Measurements from ENCODE around the gene AGPAT3. TPM values are rescaled to one million over a fixed set of nuclear protein-coding genes. Genes with fewer than 3 reads are reported as not detected.

The AGPAT3 gene
- total and polyA plus RNA-seq, 5 donors from 2014 or later, result 13.3 to 67.8 (median 18.1) TPM

DNA sequence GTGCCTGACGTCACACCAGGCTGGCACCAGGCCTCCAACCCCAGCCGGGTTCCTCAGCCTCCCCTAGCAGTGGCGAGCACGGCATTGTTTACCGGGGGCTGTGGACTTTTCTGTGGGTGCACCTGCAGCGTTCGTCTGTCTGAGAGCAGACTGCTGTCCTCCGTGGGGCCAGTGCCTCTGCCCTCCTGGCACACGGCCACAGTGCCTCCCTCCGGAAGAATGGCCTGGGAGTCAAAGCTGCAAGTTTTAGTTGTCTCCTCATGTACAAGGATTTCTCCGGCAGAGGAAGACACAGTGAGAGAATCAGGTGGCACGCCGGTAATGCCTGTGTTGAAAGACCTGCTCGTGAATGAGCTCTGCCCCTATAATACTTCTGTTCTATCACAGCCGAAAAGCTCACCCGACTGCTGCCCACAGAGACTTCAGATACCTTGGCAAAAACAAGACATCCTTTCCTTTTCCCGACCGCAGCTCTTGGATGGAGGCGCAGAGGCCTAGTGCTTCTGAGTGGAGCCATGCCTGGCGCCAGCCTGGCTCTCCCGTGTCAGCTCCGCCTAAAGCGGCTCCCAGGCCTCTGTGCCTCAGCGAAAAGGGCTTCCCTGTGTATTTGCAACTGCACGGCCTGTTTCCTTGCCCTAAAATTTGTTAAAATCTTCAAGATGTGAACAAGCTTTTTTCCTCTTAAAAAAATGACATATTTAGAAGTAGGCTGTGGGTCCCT is 71.4 kb downstream of the AGPAT3 start:
- ATAC-seq (ENCODE audit: low read depth in 2 of 2) (no peak), DNase-seq (no peak)
- peaks cover 2 to 31% (median 21%) of the 10 kb centered on the region in 4 donors for H3K4me1 Mint-ChIP-seq
- H3K9me3 ChIP-seq (ENCODE audit: control insufficient read depth in 2 of 2, low read length in 2 of 2), result no peaks in the 10 kb centered on the region
- no peaks in the 10 kb centered on the region for H3K27me3 ChIP-seq (ENCODE audit: control insufficient read depth, insufficient read depth, low read length)
- no peak overlapping the region for H3K27ac ChIP-seq (ENCODE audit: insufficient read depth, low read length, poor library complexity, severe bottlenecking)
- H3K4me1 ChIP-seq (ENCODE audit: control insufficient read depth, insufficient read depth, low read length, poor library complexity, severe bottlenecking), result peaks cover 13% of the 10 kb centered on the region
- H3K36me3 ChIP-seq (ENCODE audit: control insufficient read depth, insufficient read depth, low read length), result peaks cover 5% of the 10 kb centered on the region
- H3K4me3 Mint-ChIP-seq, result peak overlapping the region in 1 of 4 donors; percentile 63
- H3K9me3 Mint-ChIP-seq, result no peaks in the 10 kb centered on the region
- no peak overlapping the region for H3K4me3 ChIP-seq (ENCODE audit: low read depth, low read length)
- peak overlapping the region in 1 of 3 donors; percentile 32 for H3K27ac Mint-ChIP-seq
- no peaks in the 10 kb centered on the region for H3K27me3 Mint-ChIP-seq
- H3K36me3 Mint-ChIP-seq, result peaks cover 19% of the 10 kb centered on the region

DNA sequence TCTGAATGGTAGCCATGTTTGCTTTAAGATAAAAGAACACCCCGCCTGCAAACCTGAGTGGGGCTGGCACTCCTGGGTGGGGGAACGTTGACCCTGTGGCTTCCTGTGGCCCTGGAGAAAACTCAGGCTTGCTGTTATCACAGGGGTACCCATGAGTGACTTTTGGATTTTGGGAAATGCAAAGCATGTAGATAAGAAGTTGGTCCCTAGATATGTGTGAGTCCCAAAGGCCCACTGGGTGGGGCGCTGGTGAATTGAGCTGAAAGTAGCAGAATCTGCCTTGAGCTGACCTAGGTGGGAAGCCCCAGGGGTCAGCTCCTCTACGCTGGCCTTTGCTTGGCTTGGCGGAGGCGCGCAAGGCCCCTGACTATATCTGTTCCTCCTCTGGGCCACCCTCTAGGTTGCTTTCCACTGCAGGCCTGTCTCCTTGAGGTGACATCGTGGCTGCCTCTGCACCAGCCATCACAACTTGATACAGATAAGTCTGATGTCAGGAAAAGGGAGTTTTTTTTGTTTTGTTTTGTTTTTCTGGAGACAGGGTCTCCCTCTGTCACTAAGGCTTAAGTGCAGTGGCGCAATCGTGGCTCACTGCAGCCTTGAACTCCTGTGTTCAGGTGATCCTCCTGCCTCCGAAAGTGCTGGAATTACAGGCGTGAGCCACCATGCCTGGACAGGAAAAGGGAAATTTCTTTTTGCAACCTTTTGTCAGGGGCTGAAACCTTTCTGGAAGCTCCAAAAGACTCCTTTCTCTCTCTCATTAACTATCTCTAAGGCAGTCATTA is 72.2 kb downstream of the AGPAT3 start:
- no peak overlapping the region for H3K27ac Mint-ChIP-seq
- H3K9me3 Mint-ChIP-seq, result no peaks in the 10 kb centered on the region
- H3K4me3 Mint-ChIP-seq, result peak overlapping the region in 3 of 4 donors; percentile 64 to 89 (median 76)

DNA sequence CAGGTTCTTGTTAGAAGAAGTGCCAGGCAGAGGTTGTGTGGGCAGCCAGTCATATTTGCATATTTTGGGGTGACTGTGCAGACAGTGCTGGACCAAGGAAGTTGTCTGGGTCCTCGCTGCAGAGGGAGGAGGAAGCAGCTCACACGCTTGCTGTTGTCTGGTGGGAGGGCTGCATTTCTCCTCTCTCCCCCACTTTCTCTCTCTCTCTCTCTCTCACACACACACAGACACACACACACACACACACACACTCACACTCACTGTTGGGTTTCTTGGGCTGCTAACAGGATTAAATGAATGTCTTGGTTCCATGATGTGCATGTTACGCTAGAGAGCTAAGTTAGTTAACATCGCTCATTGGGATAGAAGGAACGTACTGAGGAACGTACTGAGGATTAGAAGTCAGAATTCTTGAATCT is 72.9 kb downstream of the AGPAT3 start:
- no peaks in the 10 kb centered on the region for H3K9me3 ChIP-seq (ENCODE audit: control insufficient read depth in 2 of 2, low read length in 2 of 2)
- no peaks in the 10 kb centered on the region for H3K9me3 Mint-ChIP-seq
- no peak for ATAC-seq (ENCODE audit: low read depth in 2 of 2)
- H3K4me3 Mint-ChIP-seq, result peak overlapping the region in 3 of 4 donors; percentile 64 to 94 (median 89)
- no peak overlapping the region for H3K4me3 ChIP-seq (ENCODE audit: low read depth, low read length)
- H3K27me3 Mint-ChIP-seq, result no peaks in the 10 kb centered on the region
- peaks cover 8% of the 10 kb centered on the region for H3K36me3 Mint-ChIP-seq
- DNase-seq, result peak in 1 of 3 donors; percentile 36
- peak overlapping the region; percentile 42 to 88 (median 85) for H3K27ac Mint-ChIP-seq
- peaks cover 5% of the 10 kb centered on the region for H3K36me3 ChIP-seq (ENCODE audit: control insufficient read depth, insufficient read depth, low read length)
- no peak overlapping the region for H3K27ac ChIP-seq (ENCODE audit: insufficient read depth, low read length, poor library complexity, severe bottlenecking)
- H3K4me1 Mint-ChIP-seq, result peaks cover 0 to 24% (median 17%) of the 10 kb centered on the region in 4 donors
- H3K27me3 ChIP-seq (ENCODE audit: control insufficient read depth, insufficient read depth, low read length), result no peaks in the 10 kb centered on the region
- peaks cover 13% of the 10 kb centered on the region for H3K4me1 ChIP-seq (ENCODE audit: control insufficient read depth, insufficient read depth, low read length, poor library complexity, severe bottlenecking)

More for the DNA sequence above, 72.2 kb downstream of the AGPAT3 start:
- Histone ChIP-seq H3K27ac (ENCODE audit: insufficient read depth, low read length, poor library complexity, severe bottlenecking) (no peak overlapping the region), H3K36me3 (ENCODE audit: control insufficient read depth, insufficient read depth, low read length) (peaks cover 5% of the 10 kb centered on the region), H3K4me1 (ENCODE audit: control insufficient read depth, insufficient read depth, low read length, poor library complexity, severe bottlenecking) (peaks cover 13% of the 10 kb centered on the region), H3K9me3 (ENCODE audit: control insufficient read depth in 2 of 2, low read length in 2 of 2) (no peaks in the 10 kb centered on the region), H3K27me3 (ENCODE audit: control insufficient read depth, insufficient read depth, low read length) (no peaks in the 10 kb centered on the region), H3K4me3 (ENCODE audit: low read depth, low read length) (no peak overlapping the region)
- Mint-ChIP-seq H3K27me3 (no peaks in the 10 kb centered on the region), H3K4me1 (peaks cover 0 to 24% (median 18%) of the 10 kb centered on the region in 4 donors), H3K36me3 (peaks cover 10% of the 10 kb centered on the region)
- DNase-seq (no peak), ATAC-seq (ENCODE audit: low read depth in 2 of 2) (no peak)

DNA sequence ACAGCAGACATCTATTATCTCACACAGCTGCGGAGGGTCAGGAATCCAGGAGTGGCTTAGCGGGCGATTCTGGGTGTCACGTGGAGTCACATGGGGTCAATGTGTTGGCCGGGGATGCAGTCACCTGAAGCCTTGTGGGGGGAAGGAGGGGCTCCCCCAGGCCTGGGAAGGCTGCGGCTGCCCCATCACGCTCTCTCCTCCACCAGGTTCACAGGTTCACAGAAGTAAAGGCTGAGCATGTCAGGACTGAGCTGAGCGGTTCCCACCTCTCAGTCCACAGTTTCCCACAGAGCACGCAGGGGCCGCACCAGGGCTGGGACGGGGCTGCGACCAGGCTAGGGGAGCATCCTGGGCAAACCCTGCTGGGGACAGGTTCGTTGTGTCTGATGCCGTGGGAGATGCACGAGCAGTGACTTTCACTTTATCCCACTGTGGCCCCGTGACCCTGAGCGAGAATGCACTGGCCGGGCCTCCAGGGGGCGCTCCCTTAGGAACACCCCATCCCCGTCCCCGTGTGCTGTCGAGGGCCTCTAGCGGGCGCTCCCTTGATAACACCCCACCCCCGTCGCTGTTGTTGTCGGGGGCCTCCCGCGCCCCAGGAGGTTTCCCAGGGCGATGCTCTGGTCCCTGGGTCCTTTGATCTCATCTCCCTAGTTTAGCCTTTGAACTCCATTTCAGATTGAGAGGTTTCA is 73.9 kb downstream of the AGPAT3 start:
- H3K27ac Mint-ChIP-seq, result peak overlapping the region; percentile 66 to 93 (median 88)

DNA sequence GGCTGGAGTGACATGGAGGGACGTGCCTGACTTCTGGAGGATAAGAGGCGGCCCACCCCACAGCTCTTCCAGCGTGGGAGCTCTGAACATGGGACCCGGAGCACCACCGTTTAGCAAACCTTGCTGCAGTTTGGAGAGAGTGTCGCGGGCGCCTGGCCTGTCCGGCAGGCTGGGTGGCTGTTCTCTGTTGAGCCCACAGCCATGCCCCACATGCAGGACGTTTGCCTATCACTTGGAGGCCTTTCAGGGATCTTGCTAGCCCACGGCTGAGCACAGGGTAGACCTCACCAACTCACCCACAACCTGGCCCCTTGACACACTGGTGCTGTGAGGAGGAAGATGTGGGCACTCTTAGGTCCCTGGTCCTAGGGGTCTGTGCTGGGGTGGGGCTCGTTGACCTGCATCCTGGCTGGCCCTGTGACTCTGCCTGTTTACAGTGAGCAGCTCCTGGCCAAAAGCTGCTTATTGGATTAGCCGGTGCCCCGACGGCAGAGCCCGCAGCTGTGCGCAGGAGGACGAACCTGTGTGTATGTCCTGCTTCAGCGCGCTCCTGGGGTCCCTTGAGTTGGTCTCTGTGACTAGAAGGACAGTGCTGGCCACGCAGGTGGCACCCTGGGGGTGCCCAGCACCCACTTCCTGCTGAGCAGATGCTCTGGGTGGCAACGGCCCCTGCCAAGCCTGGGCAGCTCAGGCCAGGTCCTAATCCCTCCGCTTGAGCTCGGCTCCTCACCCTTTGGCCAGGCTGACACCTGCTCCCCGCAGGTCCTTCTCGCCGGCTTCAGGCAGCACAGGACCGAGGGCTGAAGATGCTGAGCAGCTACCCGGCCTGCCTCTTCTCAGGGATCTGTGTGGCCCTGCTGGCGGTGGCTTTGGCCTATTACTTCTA is 74.7 kb downstream of the AGPAT3 start:
- Histone ChIP-seq H3K27ac (ENCODE audit: insufficient read depth, low read length, poor library complexity, severe bottlenecking) (no peak overlapping the region), H3K27me3 (ENCODE audit: control insufficient read depth, insufficient read depth, low read length) (no peaks in the 10 kb centered on the region), H3K9me3 (ENCODE audit: control insufficient read depth in 2 of 2, low read length in 2 of 2) (no peaks in the 10 kb centered on the region), H3K4me3 (ENCODE audit: low read depth, low read length) (no peak overlapping the region), H3K4me1 (ENCODE audit: control insufficient read depth, insufficient read depth, low read length, poor library complexity, severe bottlenecking) (peaks cover 13% of the 10 kb centered on the region), H3K36me3 (ENCODE audit: control insufficient read depth, insufficient read depth, low read length) (no peaks in the 10 kb centered on the region)
- Mint-ChIP-seq H3K27ac (peak overlapping the region; percentile 48 to 93 (median 88)), H3K27me3 (no peaks in the 10 kb centered on the region), H3K4me3 (peak overlapping the region in 3 of 4 donors; percentile 84 to 92 (median 89)), H3K9me3 (no peaks in the 10 kb centered on the region), H3K4me1 (peaks cover 0 to 24% (median 18%) of the 10 kb centered on the region in 4 donors), H3K36me3 (peaks cover 8% of the 10 kb centered on the region)
- ATAC-seq (ENCODE audit: low read depth in 2 of 2), result no peak
- no peak for DNase-seq

More for the DNA sequence above, 73.9 kb downstream of the AGPAT3 start:
- no peaks in the 10 kb centered on the region for H3K9me3 ChIP-seq (ENCODE audit: control insufficient read depth in 2 of 2, low read length in 2 of 2)
- peaks cover 13% of the 10 kb centered on the region for H3K4me1 ChIP-seq (ENCODE audit: control insufficient read depth, insufficient read depth, low read length, poor library complexity, severe bottlenecking)
- Mint-ChIP-seq H3K9me3 (no peaks in the 10 kb centered on the region), H3K36me3 (peaks cover 8% of the 10 kb centered on the region), H3K27me3 (no peaks in the 10 kb centered on the region), H3K4me1 (peaks cover 0 to 24% (median 17%) of the 10 kb centered on the region in 4 donors), H3K4me3 (peak overlapping the region; percentile 84 to 94 (median 90))
- no peaks in the 10 kb centered on the region for H3K36me3 ChIP-seq (ENCODE audit: control insufficient read depth, insufficient read depth, low read length)
- H3K27ac ChIP-seq (ENCODE audit: insufficient read depth, low read length, poor library complexity, severe bottlenecking), result peak overlapping the region; percentile 47
- peak; percentile 77 to 90 (median 88) for DNase-seq
- H3K4me3 ChIP-seq (ENCODE audit: low read depth, low read length), result peak overlapping the region; percentile 70
- H3K27me3 ChIP-seq (ENCODE audit: control insufficient read depth, insufficient read depth, low read length), result no peaks in the 10 kb centered on the region
- peak; percentile 99 for ATAC-seq (ENCODE audit: low read depth in 2 of 2)

DNA sequence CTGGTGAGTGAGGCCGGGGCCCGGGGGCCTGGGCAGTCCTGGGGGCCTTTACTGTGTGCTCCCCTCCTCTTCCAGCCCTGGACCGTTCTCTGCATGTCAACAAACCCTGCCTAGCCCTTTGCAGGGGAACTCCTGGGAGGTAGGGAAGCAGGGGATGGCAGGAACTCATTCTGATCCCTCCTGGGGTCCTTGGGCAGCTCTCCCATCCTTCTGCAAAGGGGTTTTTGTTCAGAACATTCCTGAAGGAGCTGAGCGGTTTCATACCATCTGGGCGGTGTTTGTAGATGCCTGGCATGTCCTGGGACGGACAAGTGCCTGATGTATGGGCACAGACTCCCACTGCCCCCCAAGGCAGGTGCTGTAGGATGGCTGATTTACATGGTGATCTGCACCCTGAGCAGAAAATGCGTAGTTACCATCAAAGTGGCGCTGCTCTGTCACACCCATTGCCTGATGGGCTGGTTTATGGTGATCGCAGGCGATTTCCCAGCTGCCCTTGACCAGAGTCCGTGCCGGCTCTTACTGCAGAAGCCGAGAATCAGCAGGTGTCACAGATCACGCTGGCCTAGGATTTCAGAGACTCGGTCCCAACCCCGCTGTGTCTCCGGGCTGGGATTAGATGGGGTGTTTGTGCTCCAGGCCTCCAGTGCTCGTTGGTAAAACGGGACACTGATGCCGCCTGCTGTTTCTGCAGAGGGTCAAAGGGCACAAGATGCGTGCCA is 75.5 kb downstream of the AGPAT3 start:
- Histone ChIP-seq H3K4me1 (ENCODE audit: control insufficient read depth, insufficient read depth, low read length, poor library complexity, severe bottlenecking) (peaks cover 13% of the 10 kb centered on the region), H3K9me3 (ENCODE audit: control insufficient read depth in 2 of 2, low read length in 2 of 2) (no peaks in the 10 kb centered on the region), H3K36me3 (ENCODE audit: control insufficient read depth, insufficient read depth, low read length) (no peaks in the 10 kb centered on the region), H3K27me3 (ENCODE audit: control insufficient read depth, insufficient read depth, low read length) (no peaks in the 10 kb centered on the region), H3K4me3 (ENCODE audit: low read depth, low read length) (no peak overlapping the region), H3K27ac (ENCODE audit: insufficient read depth, low read length, poor library complexity, severe bottlenecking) (no peak overlapping the region)
- no peak overlapping the region for H3K27ac Mint-ChIP-seq
- no peaks in the 10 kb centered on the region for H3K9me3 Mint-ChIP-seq
- peaks cover 0 to 24% (median 18%) of the 10 kb centered on the region in 4 donors for H3K4me1 Mint-ChIP-seq
- no peak overlapping the region for H3K4me3 Mint-ChIP-seq
- H3K27me3 Mint-ChIP-seq, result no peaks in the 10 kb centered on the region
- DNase-seq (no peak), ATAC-seq (ENCODE audit: low read depth in 2 of 2) (no peak)
- peaks cover 8% of the 10 kb centered on the region for H3K36me3 Mint-ChIP-seq
